GM19468 (cell line): Measurements from ENCODE around the gene NFIC.
"Not testable (repeated sequence)": the region's sequence is repeated elsewhere in the genome, so short reads cannot be mapped to it uniquely, and the experiment has no call there.

ENCODE experiments used
- ATAC-seq: cut with Tn5 transposase; IDR thresholded peaks from one replicate; pipeline ENCODE4 v1.9.1; 2021; ENCODE audit warnings: mild to moderate bottlenecking, moderate library complexity, moderate number of reproducible peaks; ENCODE audit not compliant: unreplicated experiment; ENCODE audit errors: extremely low read depth

The NFIC gene

DNA sequence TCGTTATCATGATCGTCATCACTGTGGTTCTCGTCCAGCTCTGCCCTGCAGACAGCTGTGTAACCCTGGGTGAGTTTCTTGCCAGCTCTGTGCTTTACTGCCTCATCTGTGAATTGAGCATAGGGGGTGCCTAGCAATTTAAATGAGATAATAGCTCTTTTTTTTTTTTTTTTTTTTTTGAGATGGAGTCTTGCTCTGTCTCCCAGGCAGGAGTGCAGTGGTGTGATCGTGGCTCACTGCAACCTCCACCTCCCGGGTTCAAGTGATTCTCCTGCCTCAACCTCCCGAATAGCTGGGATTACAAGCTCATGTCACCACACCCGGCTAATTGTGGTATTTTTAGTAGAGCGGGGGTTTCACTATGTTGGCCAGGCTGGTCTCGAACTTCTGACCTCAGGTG lies 25.5 kb downstream of the NFIC start:
- not testable (repeated sequence) for ATAC-seq

DNA sequence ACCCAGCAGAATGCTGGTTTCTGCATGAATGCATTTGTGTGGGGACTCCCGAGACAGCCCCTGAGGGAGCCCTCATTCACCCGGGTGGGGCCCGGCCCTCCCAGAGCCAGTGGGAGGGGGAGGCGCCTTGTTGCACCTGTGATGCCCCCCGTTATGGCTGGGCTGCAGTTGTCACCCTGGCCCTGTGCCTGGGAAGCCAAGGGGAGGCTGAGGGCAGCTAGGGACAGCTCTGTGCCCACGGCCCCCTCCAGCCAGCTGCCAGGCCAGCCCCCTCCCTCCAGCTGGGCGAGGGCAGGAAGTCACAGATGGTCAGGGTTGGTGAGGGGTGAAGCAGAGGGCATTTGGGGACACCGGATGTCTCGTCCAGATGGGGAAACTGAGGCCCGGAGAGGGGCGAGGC lies 26.1 kb downstream of the NFIC start:
- ATAC-seq = no peak

DNA sequence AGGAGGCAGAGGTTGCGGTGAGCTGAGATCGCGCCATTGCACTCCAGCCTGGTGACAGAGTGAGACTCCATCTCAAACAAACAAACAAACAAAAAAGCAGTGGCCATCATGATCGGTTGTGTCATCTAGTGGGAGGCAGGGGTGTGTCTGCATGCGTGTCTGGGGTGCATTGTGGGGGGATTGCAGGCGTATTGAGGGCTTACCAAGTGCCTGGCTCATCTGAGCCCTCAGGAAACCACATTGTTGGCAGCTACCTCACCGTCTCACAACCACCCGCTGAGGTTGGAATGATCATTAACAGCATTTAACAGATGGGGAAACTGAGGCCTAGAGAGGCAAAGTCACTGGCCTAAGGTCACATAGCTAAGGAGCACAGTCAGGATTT lies 30.5 kb downstream of the NFIC start:
- no peak for ATAC-seq

DNA sequence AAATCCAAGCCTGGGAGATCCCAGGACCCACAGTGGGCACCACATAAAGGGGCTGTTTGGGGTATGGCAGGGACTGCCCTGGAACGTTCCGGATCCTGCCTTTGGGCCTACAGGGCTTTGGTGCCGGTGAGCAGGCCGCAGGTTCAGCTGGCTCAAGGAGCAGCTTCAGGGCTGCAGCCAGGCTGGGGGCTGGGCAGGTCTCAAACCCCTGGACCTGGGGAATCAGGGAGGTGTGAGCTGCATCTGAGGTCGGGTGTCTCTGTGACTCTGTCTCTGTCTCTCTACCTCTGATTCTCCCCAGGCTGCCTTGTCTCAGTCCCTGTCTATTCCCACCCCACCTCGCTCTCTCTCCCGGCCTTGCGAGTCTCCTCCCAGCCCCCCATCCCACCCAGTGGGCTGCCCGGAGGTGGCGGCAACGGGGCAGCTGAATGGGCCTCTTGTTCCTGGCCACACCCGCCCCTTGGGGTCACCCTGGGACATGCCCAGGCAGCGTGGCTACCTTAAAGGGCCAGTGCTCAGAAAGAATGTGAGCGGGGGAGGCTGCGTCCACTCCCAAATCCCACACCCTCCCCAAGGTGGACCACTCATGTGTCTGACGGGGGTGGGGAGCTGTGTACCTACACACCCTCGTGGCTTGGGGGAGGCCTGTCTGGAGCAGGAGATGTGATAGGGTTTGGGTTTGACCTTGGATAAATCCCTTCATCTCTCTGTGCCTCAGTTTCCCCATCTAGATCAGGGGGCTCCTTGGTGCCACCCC lies 31.1 kb downstream of the NFIC start:
- ATAC-seq = no peak

DNA sequence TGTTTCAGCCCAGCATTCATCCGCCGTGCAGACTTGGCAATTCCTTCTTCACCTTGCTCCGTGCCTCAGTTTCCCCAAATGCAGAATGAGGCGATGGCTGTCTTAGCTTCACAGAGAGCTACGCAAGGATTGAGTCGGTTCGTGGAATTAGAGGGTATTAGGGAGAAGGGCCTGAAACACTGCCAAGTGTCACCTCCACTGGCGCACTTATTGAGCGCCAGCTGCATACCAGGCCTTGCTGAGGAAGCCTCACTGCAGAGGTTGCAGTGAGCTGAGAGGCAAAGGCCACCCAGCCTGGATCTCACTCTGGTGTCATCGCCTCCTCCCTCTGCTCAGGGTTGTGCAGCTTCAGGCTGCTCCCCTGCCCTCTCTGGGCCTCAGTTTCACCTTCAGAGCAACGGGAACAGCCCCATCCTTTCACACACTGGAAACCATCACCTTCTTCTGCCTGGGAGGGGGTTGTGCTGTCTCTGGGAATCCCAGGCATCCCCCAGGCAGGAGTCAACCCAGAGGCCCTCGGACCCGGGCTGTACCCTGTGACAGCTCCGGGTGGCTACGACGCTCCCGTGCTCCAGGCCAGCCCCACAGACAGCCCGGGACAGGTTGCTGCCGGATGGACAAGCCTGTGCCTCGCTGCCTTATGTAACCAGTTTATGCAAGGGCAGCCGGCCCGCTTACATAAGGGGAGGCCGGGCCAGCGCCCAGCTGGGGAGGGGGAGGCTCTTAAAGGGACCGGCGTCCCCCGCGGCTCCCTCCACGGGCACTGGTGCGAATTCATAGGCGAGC lies 31.9 kb downstream of the NFIC start:
- ATAC-seq = no peak

DNA sequence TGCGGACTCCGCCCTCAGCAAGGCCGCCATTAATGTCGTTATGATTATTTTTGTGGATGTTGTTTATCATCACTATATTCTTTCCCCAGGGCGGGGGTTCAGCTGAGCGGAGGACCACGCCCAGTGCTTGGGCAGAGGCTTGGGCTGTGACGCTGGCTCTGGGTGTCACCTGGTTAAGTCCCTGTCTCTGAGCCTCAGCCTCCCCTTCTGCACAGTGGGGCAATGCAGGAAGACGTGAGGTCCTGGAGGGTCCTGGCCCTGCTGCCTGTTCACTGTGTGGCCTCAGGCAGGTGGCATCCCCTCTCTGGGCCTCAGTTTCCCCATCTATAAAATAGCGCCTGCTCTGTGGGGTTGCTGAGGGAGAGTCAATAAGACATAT lies 32.5 kb downstream of the NFIC start:
- ATAC-seq = no peak

DNA sequence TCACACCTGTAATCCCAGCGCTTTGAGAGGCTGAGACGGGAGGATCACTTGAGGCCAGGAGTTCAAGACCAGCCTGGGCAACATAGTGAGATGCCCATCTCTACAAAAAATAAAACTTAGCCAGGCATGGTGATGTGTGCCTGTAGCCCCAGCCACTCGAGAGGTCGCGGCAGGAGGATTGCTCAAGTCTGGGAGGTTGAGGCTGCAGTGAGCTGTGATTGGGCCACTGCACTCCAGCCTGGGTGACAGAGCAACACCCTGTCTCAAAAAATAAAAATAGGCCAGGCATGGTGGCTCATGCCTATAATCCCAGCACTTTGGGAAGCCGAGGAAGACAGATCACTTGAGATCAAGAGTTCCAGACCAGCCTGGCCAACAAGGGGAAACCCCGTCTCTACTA lies 32.9 kb downstream of the NFIC start:
- not testable (repeated sequence) for ATAC-seq

DNA sequence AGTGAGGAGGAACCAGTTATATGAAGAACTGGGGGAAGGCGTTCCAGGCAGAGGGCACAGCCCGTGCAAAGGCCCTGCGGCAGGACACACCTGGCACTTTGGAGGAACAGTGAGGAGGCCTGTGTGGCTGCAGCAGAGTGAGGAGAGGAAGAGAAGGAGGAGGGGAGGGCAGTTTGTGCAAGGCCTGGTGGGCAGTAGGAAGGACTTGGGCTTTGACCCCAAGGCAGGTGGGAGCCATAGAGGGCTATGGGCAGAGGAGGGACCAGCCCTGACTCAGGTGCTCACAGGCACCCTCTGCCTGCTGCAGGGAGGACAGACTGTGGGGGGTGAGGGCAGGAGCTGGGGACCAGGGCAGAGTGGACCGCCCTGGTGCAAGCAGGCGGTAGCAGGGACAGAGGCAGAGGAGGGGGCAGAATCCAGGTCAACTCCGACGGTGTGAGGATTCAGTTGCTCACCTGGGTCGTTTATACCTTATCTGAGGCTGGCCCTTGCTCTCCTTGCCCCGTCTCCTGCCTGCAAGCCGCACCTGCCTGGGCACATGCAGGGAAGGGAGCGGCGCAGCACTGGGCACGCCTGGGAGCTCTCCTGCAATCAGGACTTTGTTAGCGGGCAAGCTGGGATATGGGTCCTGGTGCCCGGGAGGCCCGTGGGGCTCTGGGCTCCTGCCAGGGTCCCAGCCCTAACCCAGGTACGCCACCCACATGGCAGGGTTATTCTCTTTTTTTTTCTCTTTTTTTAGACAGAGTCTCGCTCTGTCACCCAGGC lies 34.8 kb downstream of the NFIC start:
- no peak for ATAC-seq

DNA sequence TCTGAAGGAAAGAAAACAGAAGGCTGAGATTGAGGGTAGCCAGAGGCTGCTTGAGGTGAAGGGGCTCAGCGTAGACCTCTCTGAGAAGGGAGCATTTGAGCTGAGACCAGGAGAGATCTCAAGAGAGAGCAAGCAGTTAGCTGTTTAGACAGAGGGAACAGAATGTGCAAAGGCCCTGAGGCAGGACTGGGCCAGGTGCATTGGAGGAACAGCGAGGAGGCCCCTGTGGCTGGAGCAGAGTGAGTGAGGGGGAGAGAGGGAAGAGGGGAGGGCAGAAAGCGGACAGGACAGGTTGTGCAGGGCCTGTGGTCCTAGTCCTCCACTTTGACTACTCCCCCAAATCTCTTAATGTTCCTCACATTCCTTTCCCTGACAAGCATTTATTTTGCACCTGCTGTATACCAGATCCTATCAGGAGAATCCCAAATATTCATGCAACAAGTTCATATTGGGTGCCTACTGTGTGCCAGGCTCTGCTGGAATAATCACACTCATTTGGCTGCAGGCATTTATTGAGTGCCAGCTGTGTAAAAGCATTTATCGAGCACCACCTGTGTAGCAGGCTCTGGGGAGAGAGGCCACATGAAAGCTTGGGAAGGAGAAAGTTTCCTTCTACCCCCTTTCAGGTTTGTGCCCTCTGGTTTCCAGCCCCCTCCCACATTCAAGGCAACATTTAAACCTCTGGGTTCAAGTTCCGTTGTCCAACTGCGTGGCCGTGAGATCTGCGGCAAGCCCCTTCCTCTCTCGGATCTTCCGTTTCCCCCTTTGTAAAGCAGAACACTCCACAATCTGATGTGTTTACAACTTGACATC lies 36.5 kb downstream of the NFIC start:
- no peak for ATAC-seq

DNA sequence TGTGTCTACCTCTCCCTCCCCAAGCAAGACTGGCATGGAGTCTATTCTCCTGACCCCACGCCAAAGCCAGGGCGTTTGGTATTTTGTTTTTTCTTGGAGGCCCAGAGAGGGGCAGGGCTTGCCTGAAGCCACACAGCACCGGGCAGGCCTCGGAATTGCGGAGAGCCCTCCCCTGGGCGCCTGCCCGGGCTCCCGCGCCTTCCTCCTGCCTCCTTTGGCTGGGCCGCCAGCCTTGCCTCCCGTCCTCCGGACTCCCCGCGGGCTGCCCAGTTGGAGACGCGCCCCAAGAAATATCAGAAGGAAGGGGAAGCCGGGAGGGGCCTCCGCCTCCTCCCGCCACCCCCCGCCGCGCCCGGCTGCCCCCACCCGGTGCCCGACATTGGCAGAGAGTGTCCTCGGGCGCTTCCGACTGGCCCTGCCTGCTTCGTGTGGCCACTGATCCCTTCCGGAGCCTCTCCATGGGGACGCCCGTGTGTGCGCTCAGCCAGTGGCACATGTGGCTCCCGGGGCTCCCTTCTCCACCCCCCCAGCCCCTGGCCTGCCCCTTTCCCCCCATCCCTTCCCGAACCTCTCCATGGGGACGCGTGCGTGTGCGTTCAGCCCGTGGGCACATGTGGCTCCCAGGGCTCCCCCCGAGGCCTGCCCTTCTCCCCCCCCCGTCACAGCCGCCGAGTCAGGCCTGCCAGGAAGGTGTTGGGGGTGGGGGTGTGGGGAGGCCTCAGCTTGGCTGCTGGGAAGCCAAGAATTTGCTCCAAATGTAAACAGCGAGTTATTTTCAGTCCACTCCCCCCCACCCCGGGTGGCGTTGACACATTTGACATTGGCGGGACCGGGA lies 37.3 kb downstream of the NFIC start:
- ATAC-seq = no peak

DNA sequence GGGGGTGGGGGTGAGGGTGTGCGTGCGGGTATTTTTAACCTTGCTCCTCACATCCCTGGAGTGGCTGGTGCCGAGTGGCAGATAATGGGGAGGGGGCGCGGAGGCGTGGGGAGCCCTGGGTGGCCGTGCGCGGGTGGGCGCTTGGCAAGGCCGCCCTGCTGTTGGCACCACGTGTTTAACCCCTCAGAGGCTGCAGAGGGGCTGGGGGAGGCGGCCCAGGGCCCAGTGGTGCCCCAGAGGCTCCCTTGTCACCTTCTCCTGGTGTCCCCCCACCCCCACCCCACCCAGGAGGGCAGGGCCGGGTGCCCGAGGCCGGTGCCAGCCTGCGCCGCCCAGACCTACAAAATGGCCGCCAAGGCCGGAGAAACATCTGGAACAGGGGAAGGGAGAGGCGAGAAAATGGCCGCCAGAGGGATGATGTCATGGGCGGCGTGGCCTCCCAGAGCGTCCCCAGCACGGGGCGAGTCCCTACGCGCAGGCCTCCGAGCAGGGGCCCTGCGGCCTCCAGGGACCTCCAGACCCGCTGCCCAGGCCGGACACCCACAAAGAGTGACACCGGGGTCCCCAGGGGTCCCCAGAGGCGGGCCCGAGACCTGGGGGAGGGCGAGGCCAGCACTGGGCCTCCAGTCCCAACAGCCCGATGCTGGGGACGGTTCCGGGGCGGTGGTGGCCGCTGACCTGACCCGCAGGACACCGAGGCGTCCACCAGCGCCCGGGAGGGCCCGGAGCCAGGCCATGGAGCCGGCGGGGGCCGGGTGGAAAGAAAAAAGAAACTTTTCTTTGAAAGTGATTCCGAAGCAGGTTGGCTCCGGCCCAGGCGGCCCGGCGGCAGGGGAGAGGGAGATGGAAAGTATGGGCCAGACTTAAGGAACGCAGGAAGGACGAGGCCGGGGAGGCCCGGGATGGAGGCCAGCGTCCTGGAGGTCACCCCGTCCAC lies 38.2 kb downstream of the NFIC start:
- ATAC-seq = no peak

DNA sequence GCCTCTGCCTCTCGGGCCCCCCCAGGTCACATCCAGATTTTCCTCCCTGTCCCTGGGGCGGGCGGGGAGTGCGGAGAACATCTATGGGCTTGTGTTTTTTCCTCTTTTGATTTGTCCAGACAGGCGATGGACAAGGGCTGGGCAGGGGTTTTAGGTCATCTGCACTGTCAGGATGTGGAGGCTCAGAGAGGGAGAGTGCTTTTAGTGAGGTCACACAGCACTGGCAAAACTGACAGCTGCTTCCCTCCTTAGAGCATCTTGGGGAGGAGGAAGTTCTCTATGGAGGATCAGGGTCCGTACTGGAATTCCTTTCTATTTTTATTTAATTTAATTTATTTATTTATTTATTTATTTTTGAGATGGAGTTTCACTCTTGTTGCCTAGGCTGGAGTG lies 38.9 kb downstream of the NFIC start:
- no peak for ATAC-seq

DNA sequence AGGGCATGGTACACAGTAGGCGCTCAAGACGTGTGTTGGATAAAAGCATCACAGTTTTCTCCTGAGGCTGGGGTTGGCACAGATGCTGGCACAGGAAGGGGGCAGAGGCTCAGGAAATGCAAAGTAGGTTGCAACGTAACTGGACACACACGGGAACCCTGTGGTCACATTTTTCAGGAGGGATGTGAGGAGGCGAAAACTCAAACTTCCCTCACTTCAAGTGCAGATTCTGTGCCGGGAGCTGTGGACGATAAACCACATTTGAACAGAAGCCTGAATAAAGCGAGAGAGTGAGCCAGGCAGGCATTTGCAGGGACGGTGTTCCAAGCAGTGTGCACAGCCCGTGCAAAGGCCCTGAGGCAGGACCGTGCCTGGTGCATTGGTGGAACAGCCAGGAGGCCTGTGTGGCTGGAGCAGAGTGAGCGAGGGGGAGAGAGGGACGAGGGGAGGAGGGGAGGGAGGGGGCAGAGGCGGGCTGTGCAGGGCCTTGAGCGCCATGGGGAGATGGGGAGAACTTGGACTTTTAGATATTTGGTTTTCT lies 40.3 kb downstream of the NFIC start:
- ATAC-seq = no peak

DNA sequence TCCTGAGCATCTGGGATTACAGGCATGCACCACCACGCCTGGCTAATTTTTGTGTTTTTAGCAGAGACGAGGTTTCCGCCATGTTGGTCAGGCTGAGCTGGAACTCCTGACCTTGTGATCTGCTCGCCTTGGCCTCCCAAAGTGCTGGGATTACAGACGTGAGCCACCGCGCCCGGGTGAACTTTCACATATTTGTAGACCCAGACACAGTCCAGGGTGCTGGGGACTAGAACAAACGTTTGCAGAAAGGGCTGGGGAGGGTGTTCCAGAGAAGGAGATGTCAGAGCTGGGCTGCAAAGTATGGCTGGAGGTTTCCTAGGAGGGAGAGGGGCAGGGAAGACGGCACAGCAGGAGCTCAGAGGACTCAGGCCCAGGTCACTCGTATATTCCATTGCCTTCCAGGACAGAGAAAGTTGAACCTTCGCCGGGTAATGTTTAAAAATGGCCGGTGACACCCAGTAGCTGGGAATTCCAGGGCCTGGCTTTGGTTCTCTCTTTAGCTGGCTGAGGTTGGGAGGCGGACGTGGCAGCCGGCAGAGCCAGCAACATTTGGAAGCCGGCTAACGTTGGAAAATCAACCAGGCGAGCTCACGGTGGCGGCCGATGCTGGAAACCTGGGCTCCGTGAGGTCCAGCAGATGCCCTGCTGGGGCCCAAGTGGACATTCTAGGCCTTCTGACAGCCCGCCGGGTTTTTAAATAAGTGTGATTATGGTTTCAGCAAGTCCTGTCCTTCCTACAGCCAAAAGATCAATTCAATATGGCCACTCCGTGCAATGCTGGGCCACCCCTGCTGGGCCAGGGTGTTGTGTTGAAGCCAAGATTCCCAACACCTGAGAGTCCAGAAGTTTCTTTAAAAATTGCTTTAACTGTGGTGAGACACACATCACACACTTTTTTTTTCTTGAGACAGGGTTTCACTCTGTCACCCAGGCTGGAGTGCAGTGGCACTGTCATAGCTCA lies 41.5 kb downstream of the NFIC start:
- ATAC-seq = no peak

DNA sequence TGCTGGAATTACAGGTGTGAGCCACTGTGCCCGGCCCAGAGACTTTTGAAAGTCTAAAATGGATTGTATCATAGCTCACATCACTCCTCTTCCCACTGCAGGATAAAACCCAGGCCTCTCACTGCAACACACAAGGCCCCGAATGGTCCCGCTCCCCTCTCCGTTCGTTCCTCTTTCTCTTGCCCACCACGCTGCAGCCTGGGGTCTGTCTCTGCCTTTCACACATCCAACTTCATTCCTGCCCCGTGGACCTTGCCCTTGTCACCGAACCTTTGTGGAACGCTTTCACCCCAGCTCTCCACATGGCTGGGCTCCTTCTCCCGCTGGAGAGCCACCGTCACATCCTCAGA lies 42.6 kb downstream of the NFIC start:
- no peak for ATAC-seq

DNA sequence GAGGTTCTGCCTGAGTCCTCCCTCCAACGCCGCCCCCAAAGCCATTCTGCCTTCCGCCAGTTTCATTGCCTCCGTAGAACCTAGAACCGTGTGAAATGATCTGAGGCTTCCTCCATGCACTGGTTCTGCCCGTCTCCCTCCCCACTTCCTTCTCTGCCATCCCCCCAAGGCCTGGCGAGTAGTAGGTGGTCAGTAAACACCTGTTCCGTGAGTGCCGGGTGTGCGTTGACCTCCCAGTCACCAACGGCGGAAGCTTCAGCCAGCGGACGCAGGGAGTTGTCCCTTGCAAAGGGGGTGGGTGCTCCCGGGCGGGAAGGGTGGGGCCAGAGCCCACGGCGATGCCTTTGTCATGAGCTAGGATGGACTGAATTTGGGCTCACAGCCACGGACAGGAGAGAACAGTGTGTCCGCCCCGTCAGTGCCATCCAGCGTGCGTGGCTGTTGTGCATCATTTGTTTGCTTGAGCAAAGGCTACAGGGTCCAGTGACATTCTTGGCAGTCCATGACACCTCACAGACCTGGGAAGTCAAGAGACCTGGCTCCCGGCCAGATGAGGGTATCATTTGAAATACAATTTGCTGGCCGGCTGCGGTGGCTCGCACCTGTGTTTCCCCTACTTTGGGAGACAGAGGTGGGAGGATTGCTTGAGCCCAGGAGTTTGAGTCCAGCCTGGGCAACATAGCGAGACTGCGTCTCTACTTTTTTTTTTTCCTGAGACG lies 43.1 kb downstream of the NFIC start:
- ATAC-seq = no peak
